AG04449 (cell line): ENCODE data around the gene GGT5.
A peak's percentile ranks its signal among the peaks of the same experiment; 100 is the strongest.
"Not testable (repeated sequence)": the region's sequence is repeated elsewhere in the genome, so short reads cannot be mapped to it uniquely, and the experiment has no call there.

Experiments used
- CTCF ChIA-PET: fragments of 350-600 bp; formaldehyde crosslinking; extraction: SDS; loops from one replicate; lab custom pipeline; 2021; ENCODE audit warnings: antibody characterized with exemption; lab: Yijun Ruan, JAX
- POLR2A ChIA-PET: fragments of 400-600, 350-600 bp; formaldehyde crosslinking; extraction: SDS; loops from one replicate; lab custom pipeline; 2020; ENCODE audit warnings: antibody characterized with exemption, inconsistent platforms; lab: Yijun Ruan, JAX
- DNase-seq: peaks from one replicate; pipeline ENCODE4 v3.0.0-alpha.2; 2010; ENCODE audit warnings: low read depth, low spot score
- H3K4me3 ChIP-seq: 2 replicates; pipeline ENCODE4 v1.5.1; 2011; ENCODE audit warnings: low read depth, mild to moderate bottlenecking, control low read depth, low read length
- TF ChIP-seq, protein P1 (sequence below): IDR thresholded peaks from one replicate; pipeline ENCODE4 v1.5.1; 2011; ENCODE audit warnings: mild to moderate bottlenecking, moderate library complexity, low read length, control low read depth, inconsistent platforms; ENCODE audit not compliant: insufficient read depth; ENCODE audit errors: missing control alignments

The GGT5 gene, protein sequence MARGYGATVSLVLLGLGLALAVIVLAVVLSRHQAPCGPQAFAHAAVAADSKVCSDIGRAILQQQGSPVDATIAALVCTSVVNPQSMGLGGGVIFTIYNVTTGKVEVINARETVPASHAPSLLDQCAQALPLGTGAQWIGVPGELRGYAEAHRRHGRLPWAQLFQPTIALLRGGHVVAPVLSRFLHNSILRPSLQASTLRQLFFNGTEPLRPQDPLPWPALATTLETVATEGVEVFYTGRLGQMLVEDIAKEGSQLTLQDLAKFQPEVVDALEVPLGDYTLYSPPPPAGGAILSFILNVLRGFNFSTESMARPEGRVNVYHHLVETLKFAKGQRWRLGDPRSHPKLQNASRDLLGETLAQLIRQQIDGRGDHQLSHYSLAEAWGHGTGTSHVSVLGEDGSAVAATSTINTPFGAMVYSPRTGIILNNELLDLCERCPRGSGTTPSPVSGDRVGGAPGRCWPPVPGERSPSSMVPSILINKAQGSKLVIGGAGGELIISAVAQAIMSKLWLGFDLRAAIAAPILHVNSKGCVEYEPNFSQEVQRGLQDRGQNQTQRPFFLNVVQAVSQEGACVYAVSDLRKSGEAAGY

DNA sequence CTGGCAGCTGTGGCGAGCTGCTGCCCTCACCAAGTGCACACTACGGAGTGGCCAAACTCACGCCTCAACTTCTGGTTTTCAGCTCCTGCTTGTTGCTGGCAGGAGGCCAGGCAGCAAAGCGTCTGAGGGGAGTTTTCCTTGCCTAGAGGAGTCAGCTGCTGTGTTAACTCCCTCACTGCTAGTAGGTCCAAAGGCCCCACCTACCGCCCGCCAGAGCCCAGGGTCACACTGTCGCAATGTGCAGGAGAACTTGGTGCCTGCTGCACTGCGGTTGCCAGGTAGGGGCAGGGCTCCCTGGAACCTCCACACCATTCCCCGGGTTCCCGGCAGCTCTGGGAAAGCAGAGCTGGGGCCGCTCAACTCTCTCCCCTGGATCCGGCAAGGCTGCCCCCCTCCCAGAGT lies at the start of gene GGT5:
GGT5 (minus strand) TSS at position 53 of the 402 bp plus-strand sequence. CDS start 357 bp downstream, outside the sequence.
- H3K4me3 ChIP-seq, DNase-seq, POLR2A ChIA-PET: not testable (repeated sequence)
- CTCF ChIA-PET = interaction anchor here (4.9 kb wide), 1 partner anchor 55 kb away, joined by 102 read pairs; no protein-coding TSS in a partner anchor

DNA sequence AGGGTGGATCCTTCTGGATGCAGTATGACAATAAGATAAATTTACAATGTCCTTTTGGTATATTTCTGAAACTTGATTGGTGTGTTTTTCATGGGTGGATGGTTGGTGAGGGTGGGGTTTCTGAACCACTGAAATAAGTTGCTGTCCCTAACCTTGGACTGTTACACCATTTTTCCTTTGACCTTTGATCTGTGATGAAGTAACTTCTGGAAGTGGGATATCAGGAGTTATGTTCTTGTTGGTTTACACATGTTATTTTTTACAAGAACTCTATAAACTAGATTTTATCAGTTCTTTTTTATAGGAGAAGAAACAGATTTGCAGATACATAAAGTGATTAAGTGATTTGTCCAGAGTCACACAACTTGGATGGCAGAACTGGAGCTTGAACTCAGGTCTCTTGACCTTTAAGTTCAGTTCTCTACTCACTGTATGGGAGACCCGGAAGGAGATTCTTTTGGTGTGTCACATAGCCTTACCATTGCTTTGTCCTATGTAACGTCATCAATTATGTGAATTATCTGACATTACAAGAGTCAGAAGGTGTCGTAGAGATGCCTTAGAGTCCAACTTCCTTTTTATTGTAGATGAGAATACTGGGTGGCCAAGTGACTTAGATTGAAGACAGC lies 47.4 kb upstream of the GGT5 start:
- DNase-seq, H3K4me3 ChIP-seq, POLR2A ChIA-PET: not testable (repeated sequence)
- CTCF ChIA-PET = interaction anchor here (1.3 to 1.6 kb wide), 2 partner anchors 21 to 31 kb away, joined by 3 to 4 read pairs; no protein-coding TSS in a partner anchor

DNA sequence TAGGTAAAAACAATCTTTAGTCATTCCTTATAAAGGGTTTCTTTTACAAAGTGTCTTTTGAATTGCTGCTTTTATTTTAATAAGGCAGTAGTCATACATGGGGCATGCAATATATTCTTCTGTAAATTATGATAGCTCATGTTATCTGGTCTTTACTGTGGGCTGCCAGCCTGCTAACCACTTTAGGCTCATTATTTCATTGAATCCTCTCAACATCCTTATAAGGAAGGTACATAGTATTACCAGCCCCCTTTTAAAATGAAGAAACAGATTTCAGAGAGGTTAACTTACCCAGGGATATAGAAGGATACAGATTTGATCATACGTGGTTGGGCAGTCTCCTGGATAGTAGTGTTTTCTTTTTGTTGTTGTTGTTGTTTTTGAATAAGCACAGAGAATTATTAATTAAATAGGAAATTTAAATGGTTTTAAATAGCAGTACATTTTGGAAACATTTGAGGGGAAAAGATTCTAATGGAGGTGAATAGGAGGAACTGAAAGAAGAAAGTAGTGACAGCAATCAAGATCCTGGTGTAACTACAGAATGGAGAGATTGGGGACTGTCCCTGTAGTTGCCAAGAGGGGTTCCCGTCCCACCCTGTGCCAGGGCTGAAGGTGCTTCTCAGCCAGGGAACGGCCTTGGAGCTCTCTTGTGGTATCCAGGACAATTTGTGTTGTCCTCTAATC lies 46.8 kb upstream of the GGT5 start:
- ChIA-PET POLR2A (no interaction called here), CTCF (interaction anchor here (1.0 to 1.6 kb wide), 3 partner anchors 22 to 211 kb away, joined by 3 to 4 read pairs (median 3); no protein-coding TSS in a partner anchor)
- H3K4me3 ChIP-seq = no peak overlapping the region
- no peak for DNase-seq
- TF ChIP-seq, protein P1, sequence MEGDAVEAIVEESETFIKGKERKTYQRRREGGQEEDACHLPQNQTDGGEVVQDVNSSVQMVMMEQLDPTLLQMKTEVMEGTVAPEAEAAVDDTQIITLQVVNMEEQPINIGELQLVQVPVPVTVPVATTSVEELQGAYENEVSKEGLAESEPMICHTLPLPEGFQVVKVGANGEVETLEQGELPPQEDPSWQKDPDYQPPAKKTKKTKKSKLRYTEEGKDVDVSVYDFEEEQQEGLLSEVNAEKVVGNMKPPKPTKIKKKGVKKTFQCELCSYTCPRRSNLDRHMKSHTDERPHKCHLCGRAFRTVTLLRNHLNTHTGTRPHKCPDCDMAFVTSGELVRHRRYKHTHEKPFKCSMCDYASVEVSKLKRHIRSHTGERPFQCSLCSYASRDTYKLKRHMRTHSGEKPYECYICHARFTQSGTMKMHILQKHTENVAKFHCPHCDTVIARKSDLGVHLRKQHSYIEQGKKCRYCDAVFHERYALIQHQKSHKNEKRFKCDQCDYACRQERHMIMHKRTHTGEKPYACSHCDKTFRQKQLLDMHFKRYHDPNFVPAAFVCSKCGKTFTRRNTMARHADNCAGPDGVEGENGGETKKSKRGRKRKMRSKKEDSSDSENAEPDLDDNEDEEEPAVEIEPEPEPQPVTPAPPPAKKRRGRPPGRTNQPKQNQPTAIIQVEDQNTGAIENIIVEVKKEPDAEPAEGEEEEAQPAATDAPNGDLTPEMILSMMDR = no peak

DNA sequence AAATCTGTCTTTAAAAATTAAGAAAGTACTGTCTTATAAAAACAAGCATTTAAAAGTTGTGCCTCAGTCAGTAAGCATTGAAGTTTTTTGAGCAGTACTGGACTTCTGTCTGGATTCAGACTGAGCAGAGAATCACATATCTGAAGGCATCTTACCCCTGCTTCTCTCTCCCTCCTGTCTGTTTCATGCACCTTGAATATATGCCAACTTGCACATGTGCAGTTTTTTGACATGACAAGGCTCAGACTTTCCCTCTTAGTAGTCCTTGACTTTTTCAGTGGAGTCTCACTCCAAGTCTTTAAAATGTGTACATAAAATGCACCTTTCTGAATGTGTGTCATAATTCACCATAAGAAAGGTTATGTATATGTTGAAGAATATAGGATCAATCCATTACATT lies 45.6 kb upstream of the GGT5 start:
- TF ChIP-seq, protein P1 = no peak
- no peak for DNase-seq
- ChIA-PET CTCF (interaction anchor here (1.1 to 1.6 kb wide), 2 partner anchors 19 to 23 kb away, joined by 4 read pairs; no protein-coding TSS in a partner anchor), POLR2A (no interaction called here)
- no peak overlapping the region for H3K4me3 ChIP-seq

DNA sequence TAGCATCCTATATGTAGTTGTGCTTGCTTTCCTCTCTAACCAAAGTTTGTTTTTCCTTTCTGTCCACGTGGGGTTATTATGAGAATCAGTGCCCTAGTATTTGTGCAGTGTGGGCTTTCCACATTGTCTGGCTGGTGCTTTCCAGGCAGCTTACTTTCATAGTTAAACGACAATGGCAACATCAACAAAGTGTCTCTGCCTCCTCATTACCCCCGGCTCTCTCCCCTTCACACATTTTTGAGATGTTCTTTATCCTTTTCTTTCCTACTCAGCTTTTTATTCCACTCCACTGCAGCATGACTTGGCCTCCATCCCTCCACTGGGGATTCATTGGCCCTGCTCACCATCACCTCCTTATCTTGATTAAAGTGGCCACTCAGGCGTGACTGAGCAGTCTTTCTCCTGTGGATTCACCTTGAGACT lies 44.9 kb upstream of the GGT5 start:
- H3K4me3 ChIP-seq = peak overlapping the region; percentile 10
- POLR2A ChIA-PET = interaction anchor here (0.7 kb wide), 1 partner anchor 143 kb away, joined by 3 read pairs; no protein-coding TSS in a partner anchor
- DNase-seq = no peak

DNA sequence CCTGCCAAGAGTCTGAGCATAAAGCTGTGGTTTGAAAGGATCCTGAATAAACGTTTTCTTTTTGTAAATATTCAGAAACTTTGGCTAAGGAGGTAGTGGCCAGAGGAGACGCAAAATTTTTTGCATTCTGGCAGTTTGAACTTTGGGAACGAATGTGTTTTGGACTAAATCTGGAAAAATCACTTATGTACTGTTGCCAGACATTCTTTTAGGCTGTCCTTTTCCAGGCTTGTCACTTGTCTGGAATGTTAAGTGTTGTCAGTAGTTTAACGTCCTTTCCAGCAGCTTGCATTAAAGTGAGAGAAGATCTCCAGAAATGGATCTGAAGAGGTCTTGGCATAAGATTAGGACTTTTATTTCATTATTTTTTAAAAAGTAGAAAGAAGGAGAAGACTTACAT lies 44.2 kb upstream of the GGT5 start:
- CTCF ChIA-PET = interaction anchor here (1.0 to 1.5 kb wide), 6 partner anchors 13 to 233 kb away, joined by 3 to 6 read pairs (median 4); no protein-coding TSS in a partner anchor
- TF ChIP-seq, protein P1 = no peak
- peak; percentile 80 for DNase-seq
- POLR2A ChIA-PET = interaction anchor here (0.7 kb wide), 1 partner anchor 142 kb away, joined by 3 read pairs; no protein-coding TSS in a partner anchor
- H3K4me3 ChIP-seq = no peak overlapping the region

More for the DNA sequence above, 44.9 kb upstream of the GGT5 start:
- TF ChIP-seq, protein P1 = no peak
- CTCF ChIA-PET = interaction anchor here (1.0 to 1.5 kb wide), 5 partner anchors 12 to 232 kb away, joined by 3 to 6 read pairs (median 4); no protein-coding TSS in a partner anchor

DNA sequence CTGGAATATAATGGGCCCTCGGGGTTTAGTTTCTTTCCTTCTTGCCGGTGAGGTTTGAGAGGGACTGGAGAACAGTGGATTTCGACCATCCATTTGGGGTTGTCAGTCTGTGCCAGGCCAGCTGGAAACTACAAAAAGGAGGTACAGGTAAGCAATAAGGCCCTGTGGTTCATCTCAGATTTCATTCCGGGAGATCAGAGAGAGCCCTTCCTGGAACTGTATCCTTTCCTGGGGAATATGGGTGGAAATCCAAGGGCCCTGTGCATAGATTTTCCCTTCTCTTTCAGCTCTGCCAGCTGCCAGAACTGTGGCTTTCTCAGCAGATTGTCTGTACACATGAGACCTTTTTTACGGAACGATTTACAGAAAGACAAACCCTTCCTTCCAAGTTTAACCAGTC lies 42.9 kb upstream of the GGT5 start:
- DNase-seq, POLR2A ChIA-PET, H3K4me3 ChIP-seq: not testable (repeated sequence)
- CTCF ChIA-PET = interaction anchor here (0.6 kb wide), 1 partner anchor 16 kb away, joined by 3 read pairs; no protein-coding TSS in a partner anchor

DNA sequence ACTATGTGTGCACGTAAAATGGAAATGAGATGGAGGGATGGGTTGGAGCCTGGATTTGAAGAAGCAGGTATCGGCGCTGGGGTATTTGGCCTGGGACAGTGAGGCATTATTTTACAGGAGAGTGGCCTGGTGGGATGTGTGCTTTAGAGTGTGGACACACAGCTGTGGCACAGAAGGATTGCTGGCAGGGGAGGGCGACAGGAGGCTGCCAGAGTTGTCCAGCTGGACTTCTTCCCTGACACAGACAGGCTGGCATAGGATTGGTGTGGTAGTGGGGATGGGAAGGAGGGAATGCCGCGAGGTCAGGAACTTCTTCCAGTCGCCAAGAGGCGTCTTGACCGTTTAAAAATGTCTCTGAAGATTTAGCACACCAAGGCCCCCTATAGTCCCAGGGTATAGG lies 42.3 kb upstream of the GGT5 start:
- DNase-seq, H3K4me3 ChIP-seq, POLR2A ChIA-PET: not testable (repeated sequence)
- CTCF ChIA-PET = interaction anchor here (0.6 kb wide), 1 partner anchor 16 kb away, joined by 3 read pairs; no protein-coding TSS in a partner anchor
